Measurements from ENCODE around the gene HLA-DQA1.

GRCh38 chr6:32589596-32590449 is 47.4 kb upstream of the HLA-DQA1 start, which contains the start of gene HLA-DRB1:
- TF ChIP-seq ARNT (IDR thresholded peaks at IDR 0.05) = no peak
- TF ChIP-seq FOXA1 (IDR thresholded peaks at IDR 0.05) = no peak
- TF ChIP-seq SUZ12 (IDR thresholded peaks at IDR 0.05) = no peak
- TF ChIP-seq ELF4 (IDR thresholded peaks at IDR 0.05) = no peak
- TF ChIP-seq LEF1 (IDR thresholded peaks at IDR 0.05; ENCODE audit: borderline replicate concordance) = no peak
- TF ChIP-seq TARDBP (IDR thresholded peaks at IDR 0.05) = no peak
- no peak for TF ChIP-seq PKNOX1 (IDR thresholded peaks at IDR 0.05)
- TF ChIP-seq ZNF384 (IDR thresholded peaks at IDR 0.05) = no peak
- TF ChIP-seq L3MBTL2 (conservative IDR thresholded peaks at IDR 0.05) = no peak
- TF ChIP-seq SP1 (IDR thresholded peaks at IDR 0.05) = no peak
- no peak for TF ChIP-seq FOXM1 (IDR thresholded peaks at IDR 0.05; ENCODE audit: borderline replicate concordance)
- no peak for TF ChIP-seq FOXK2 (IDR thresholded peaks at IDR 0.05)
- TF ChIP-seq BHLHE40 (IDR thresholded peaks at IDR 0.05; ENCODE audit: borderline replicate concordance) = no peak

All from HEK293T (cell line).